NK-92 treated with Interleukin-12 subunit alpha and Interleukin-12 subunit beta, amount 100 ng/mL, for 24 hours (cell line): ENCODE measurements around the gene COG3.

Source experiments
- DNase-seq: peaks from one replicate; lab custom pipeline; 2025; lab: John Stamatoyannopoulos, UW

COG3 gene

GRCh38 chr13:45545686-45546409 is 81.1 kb downstream of the COG3 start:
- no peak for DNase-seq

GRCh38 chr13:45546410-45546765 is 81.6 kb downstream of the COG3 start:
- no peak for DNase-seq

- DNase-seq, result no peak
Measured at GRCh38 chr13:45548281-45548680, 83.5 kb downstream of the COG3 start.

GRCh38 chr13:45554604-45555109 is 89.9 kb downstream of the COG3 start:
- DNase-seq, result no peak

- DNase-seq, result no peak
Measured at GRCh38 chr13:45564133-45564776, 99.5 kb downstream of the COG3 start.

GRCh38 chr13:45565331-45565730 is 100.6 kb downstream of the COG3 start:
- no peak for DNase-seq

GRCh38 chr13:45575146-45575829 is 110.5 kb downstream of the COG3 start:
- DNase-seq, result no peak

GRCh38 chr13:45575830-45576180 is 111.1 kb downstream of the COG3 start:
- DNase-seq, result no peak

- DNase-seq, result no peak
Measured at GRCh38 chr13:45576466-45576865, 111.7 kb downstream of the COG3 start.

GRCh38 chr13:45582408-45583076 is 117.8 kb downstream of the COG3 start:
- DNase-seq, result no peak

GRCh38 chr13:45584816-45585215 is 120.1 kb downstream of the COG3 start:
- no peak for DNase-seq
